SU-DHL-6 (cell line): Measurements from ENCODE around the gene ARL13B.

Experiments used
- H2AFZ ChIP-seq: fragments of 200-600 bp; sonication (generic); 2 replicates; pipeline ENCODE4 v1.6.1; 2014; ENCODE audit warnings: low read depth, mild to moderate bottlenecking, moderate library complexity, mixed read lengths, antibody characterized with exemption, low read length; ENCODE audit not compliant: severe bottlenecking
- H3F3A ChIP-seq: fragments of 200-600 bp; shearing (Covaris generic); 2 replicates; pipeline ENCODE4 v1.6.0; 2016; ENCODE audit warnings: antibody characterized with exemption, mild to moderate bottlenecking; ENCODE audit not compliant: insufficient read depth
- H3K27ac ChIP-seq: fragments of 200-600 bp; sonication (generic); 2 replicates; pipeline ENCODE4 v1.5.1; 2016; ENCODE audit warnings: low read depth, mild to moderate bottlenecking, low read length, moderate library complexity, mixed read lengths
- H3K27me3 ChIP-seq: fragments of 200-600 bp; sonication (generic), shearing (Covaris generic); 2 replicates; pipeline ENCODE4 v1.6.0; 2014; ENCODE audit warnings: mild to moderate bottlenecking, low read length
- H3K36me3 ChIP-seq: fragments of 200-600 bp; sonication (generic); 2 replicates; pipeline ENCODE4 v1.6.1; 2014; ENCODE audit warnings: mild to moderate bottlenecking, low read length, mixed read lengths
- H3K4me2 ChIP-seq: fragments of 300-600, 200-600 bp; shearing (Covaris generic), sonication (generic); 2 replicates; pipeline ENCODE4 v1.6.0; 2014; ENCODE audit warnings: low read length, low read depth, mild to moderate bottlenecking; ENCODE audit not compliant: poor library complexity, severe bottlenecking
- H3K4me3 ChIP-seq: fragments of 200-600 bp; sonication (generic); 2 replicates; pipeline ENCODE4 v1.5.1; 2014; ENCODE audit warnings: antibody characterized with exemption, low read length, mild to moderate bottlenecking, mixed read lengths; ENCODE audit not compliant: insufficient read depth, poor library complexity, severe bottlenecking
- H3K79me2 ChIP-seq: fragments of 200-600 bp; sonication (generic); 2 replicates; pipeline ENCODE4 v1.6.1; 2014; ENCODE audit warnings: mild to moderate bottlenecking, low read length, moderate library complexity; ENCODE audit not compliant: insufficient read depth
- H3K9ac ChIP-seq: fragments of 200-600 bp; sonication (generic); 2 replicates; pipeline ENCODE4 v1.7.0; 2014; ENCODE audit warnings: mild to moderate bottlenecking, low read length
- H3K9me2 ChIP-seq: fragments of 200-600 bp; sonication (generic); replicated peaks from 2 replicates; pipeline ENCODE4 v1.6.1; 2014; ENCODE audit warnings: low read length; ENCODE audit not compliant: insufficient read depth
- H3K9me3 ChIP-seq: fragments of 200-600 bp; sonication (generic); 2 replicates; pipeline ENCODE4 v1.6.1; 2014; ENCODE audit warnings: low read length, mixed read lengths; ENCODE audit not compliant: insufficient read depth
- H4K20me1 ChIP-seq: fragments of 200-600 bp; sonication (generic); 2 replicates; pipeline ENCODE4 v1.6.1; 2014; ENCODE audit warnings: low read depth, mild to moderate bottlenecking, antibody characterized with exemption, low read length, moderate library complexity, mixed read lengths
- CTCF ChIP-seq: fragments of 200-600 bp; sonication (generic); IDR thresholded peaks from one replicate; pipeline ENCODE4 v1.5.1; 2017; ENCODE audit warnings: antibody characterized with exemption, mild to moderate bottlenecking, low read length, moderate library complexity; ENCODE audit not compliant: insufficient read depth, poor library complexity, severe bottlenecking
- EZH2phosphoT487 ChIP-seq: fragments of 200-600 bp; sonication (generic), shearing (Covaris generic); conservative IDR thresholded peaks from 2 replicates; pipeline ENCODE4 v1.6.1; 2018; ENCODE audit warnings: mild to moderate bottlenecking, antibody characterized with exemption, low read length, moderate library complexity, mixed read lengths

Gene ARL13B

GRCh38 chr3:93983408-93983807, 3.5 kb downstream of the ARL13B start:
- no peak overlapping the region for H3K4me2 ChIP-seq
- H3K79me2 ChIP-seq: peaks cover 13% of the 10 kb centered on the region
- no peak overlapping the region for H2AFZ ChIP-seq

GRCh38 chr3:93984618-93985017, 4.7 kb downstream of the ARL13B start:
- no peaks in the 10 kb centered on the region for H3K9me2 ChIP-seq
- H4K20me1 ChIP-seq: peaks cover 10% of the 10 kb centered on the region; the same call in 1 of the 2 replicates
- no peak overlapping the region for H3K4me3 ChIP-seq
- H3K9ac ChIP-seq: no peak overlapping the region
- H3K4me2 ChIP-seq: no peak overlapping the region
- no peak overlapping the region for H3K27ac ChIP-seq
- H3K27me3 ChIP-seq: no peaks in the 10 kb centered on the region
- no peaks in the 10 kb centered on the region for H3K9me3 ChIP-seq
- no peak for TF ChIP-seq CTCF
- no peak for TF ChIP-seq EZH2phosphoT487
- no peak overlapping the region for H2AFZ ChIP-seq
- no peaks in the 10 kb centered on the region for H3K36me3 ChIP-seq
- H3F3A ChIP-seq: no peaks in the 10 kb centered on the region; the same call in 1 of the 2 replicates
- peaks cover 13% of the 10 kb centered on the region for H3K79me2 ChIP-seq

More at GRCh38 chr3:93983408-93983807, 3.5 kb downstream of the ARL13B start:
- no peak for TF ChIP-seq EZH2phosphoT487
- Histone ChIP-seq H3K27ac (no peak overlapping the region), H3K4me3 (no peak overlapping the region), H3K9me2 (no peaks in the 10 kb centered on the region), H3K9me3 (no peaks in the 10 kb centered on the region), H4K20me1 (peaks cover 10% of the 10 kb centered on the region; the same call in 1 of the 2 replicates), H3K36me3 (no peaks in the 10 kb centered on the region), H3K27me3 (no peaks in the 10 kb centered on the region), H3F3A (no peaks in the 10 kb centered on the region; the same call in 1 of the 2 replicates), H3K9ac (no peak overlapping the region)

GRCh38 chr3:93988283-93988682, 8.3 kb downstream of the ARL13B start:
- H3K36me3 ChIP-seq: no peaks in the 10 kb centered on the region
- TF ChIP-seq EZH2phosphoT487 (no peak), CTCF (no peak)
- H3K9ac ChIP-seq: no peak overlapping the region
- H3K27ac ChIP-seq: no peak overlapping the region
- H3K4me2 ChIP-seq: no peak overlapping the region
- no peaks in the 10 kb centered on the region for H3K27me3 ChIP-seq
- no peak overlapping the region for H3K4me3 ChIP-seq
- no peaks in the 10 kb centered on the region for H3K9me3 ChIP-seq
- no peaks in the 10 kb centered on the region for H3F3A ChIP-seq
- H4K20me1 ChIP-seq: peaks cover 10% of the 10 kb centered on the region; the same call in 1 of the 2 replicates
- H2AFZ ChIP-seq: no peak overlapping the region
- no peaks in the 10 kb centered on the region for H3K9me2 ChIP-seq
- no peaks in the 10 kb centered on the region; the same call in none of the 2 replicates for H3K79me2 ChIP-seq

DNA sequence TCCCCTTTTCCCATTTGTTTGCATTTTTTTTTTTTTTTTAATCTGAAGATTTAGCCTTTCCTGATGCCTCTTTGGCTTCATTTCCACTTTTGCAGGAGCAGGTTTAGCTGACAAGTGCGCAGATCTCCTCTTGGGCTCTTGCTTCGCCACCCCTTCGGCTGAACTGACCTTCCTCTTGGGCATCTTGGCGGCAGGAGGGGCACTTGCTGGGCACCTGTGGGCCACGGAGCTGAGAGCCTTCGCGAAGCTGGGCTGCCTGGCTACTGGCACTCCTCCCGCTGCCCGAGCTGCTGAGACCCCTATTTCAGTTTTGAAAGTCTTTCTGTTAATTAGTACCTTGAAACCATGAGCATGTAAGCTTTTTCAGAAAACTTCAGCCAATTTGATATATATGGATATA, 8.8 kb downstream of the ARL13B start:
- no peak overlapping the region for H2AFZ ChIP-seq
- no peaks in the 10 kb centered on the region for H3F3A ChIP-seq
- H3K79me2 ChIP-seq: peaks cover under 1% of the 10 kb centered on the region
- H3K36me3 ChIP-seq: no peaks in the 10 kb centered on the region
- no peaks in the 10 kb centered on the region for H3K9me3 ChIP-seq
- no peak overlapping the region for H3K27ac ChIP-seq
- peaks cover 10% of the 10 kb centered on the region; the same call in 1 of the 2 replicates for H4K20me1 ChIP-seq
- no peaks in the 10 kb centered on the region for H3K9me2 ChIP-seq
- H3K9ac ChIP-seq: no peak overlapping the region
- no peak overlapping the region for H3K4me2 ChIP-seq
- H3K4me3 ChIP-seq: no peak overlapping the region
- TF ChIP-seq CTCF (no peak), EZH2phosphoT487 (no peak)
- no peaks in the 10 kb centered on the region for H3K27me3 ChIP-seq
